ENCODE results near the gene GID8. TPM values are rescaled to one million over a fixed set of nuclear protein-coding genes. Genes with fewer than 3 reads are reported as not detected.

Gene GID8
- total and polyA plus RNA-seq, 9 of the 15 experiments (the other 6 are each of a cell fraction or from before 2014, with no cell fraction given), result 7.5 to 31.6 (median 22.2) TPM

- TF ChIP-seq ZBTB11 (CRISPR knock-in tag; IDR thresholded peaks at IDR 0.05) (no peak), SUPT5H (IDR thresholded peaks at IDR 0.05) (no peak), MTA1 (IDR thresholded peaks at IDR 0.05; ENCODE audit: borderline replicate concordance) (no peak), ZBTB40 (IDR thresholded peaks at IDR 0.05) (no peak), ZBTB40 (CRISPR knock-in tag; IDR thresholded peaks at IDR 0.05) (no peak), ZBTB1 (CRISPR knock-in tag; IDR thresholded peaks at IDR 0.05; ENCODE audit: borderline replicate concordance, low read depth) (no peak), MTF1 (CRISPR knock-in tag; IDR thresholded peaks at IDR 0.05; ENCODE audit: borderline replicate concordance) (no peak), EP400 (IDR thresholded peaks at IDR 0.05) (no peak)
Observed at GRCh38 chr20:62913043-62913630, 24.8 kb upstream of the GID8 start (continued).
